GF-D8 (cell line): Measurements from ENCODE around the gene ATP6V0C.

Source experiments
- DNase-seq: peaks from one replicate; lab custom pipeline; 2025; lab: John Stamatoyannopoulos, UW

ATP6V0C gene

DNA sequence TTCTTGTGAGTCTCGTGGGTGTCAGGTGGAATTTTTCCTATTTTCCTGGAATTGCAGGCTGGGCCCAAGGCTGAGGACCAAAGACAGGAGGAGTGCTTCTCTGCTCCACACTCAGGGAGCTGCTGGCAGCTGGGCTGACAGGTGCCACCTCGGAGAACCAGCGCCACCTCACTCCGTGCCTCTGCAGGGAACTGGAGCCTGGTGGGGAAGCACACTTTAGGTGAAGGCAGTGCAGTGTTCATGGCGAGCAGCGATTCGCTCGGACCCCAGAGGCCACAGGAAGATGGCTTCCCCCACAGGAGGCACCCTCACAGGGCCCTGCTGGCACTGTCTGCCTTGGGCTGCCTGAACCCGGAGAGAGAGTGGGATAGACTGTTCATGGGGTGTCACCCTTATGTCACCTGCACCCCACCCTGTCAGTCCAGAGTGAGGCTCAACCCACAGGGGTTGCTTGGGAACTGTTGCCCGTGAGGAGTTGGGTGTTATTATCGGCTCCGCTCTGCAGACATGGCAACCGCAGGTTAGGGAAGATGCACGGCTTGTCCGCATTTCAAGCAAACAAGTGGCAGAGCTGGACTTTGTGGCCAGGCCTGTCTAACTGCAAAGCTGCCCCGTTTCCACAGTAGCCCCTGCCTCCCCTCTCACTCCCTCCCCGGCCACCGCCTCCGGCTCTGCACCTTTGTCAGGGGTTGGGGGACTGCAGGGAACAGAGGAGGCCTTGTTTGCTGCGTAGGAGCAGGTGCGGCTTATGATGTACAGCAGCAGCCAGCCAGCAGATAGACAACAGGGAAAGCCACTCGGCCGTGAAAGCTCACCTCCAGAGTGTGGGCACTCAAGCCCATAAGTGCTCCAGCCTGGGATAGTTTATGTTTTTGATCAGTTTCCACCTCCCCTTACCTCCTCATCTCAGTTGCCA, 23.3 kb upstream of the ATP6V0C start:
- DNase-seq = no peak

DNA sequence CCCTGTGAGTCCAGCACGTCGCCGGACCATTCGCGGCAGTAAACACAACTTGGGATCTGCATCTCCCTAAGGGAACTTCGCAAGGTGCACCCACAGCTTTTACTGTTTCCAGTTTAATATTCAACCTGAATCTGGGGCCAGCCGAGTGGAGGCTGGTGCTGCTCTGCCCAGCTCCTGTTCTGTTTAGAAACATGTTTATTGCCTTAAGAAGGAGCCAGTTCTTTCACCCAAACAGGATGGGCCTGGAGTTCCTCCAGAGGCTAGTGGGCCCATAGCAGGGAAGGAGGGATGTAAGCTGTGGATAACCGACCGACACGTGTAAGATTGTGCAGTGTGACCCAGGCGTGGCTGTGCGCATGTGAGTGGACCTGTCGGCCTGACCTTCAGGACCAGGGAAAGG, 21.5 kb upstream of the ATP6V0C start:
- DNase-seq = no peak

DNA sequence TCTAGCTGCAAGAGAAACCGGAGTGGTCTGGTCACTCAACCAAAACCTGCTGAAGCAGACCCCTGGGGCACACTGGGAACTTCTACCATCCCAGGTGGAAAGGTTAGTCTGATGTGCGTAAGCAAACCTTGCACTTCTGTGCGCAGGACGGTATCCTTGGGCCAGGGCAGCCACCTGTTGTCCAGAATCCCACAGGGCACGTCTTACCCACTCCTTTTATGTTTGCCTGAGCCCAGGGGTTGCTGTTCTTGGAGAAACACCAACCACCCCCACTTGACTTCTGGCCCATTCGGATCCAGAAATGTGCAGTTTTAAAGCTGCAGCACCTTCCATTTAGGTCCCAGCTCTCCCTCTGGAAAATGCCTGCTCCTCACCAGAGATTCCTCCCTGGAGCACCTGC, 20.1 kb upstream of the ATP6V0C start:
- no peak for DNase-seq

DNA sequence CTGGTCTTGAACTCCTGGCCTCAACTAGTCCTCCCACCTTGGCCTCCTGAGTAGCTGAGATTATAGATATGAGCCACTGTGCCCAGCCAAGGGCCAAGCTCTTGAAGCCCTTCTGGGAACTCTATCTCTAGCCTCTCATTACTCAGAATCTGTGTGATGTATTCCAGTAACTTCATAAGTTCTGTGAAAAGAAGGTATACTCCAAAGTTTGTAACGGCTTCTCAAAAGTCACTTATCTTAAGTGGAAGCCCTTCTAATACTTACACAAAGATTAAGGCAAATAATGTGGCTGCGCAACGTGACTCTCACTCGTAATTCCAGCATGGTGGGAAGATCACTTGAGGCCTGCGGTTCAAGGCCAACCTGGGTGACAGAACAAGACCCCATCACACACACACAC, 19.1 kb upstream of the ATP6V0C start:
- DNase-seq = no peak

DNA sequence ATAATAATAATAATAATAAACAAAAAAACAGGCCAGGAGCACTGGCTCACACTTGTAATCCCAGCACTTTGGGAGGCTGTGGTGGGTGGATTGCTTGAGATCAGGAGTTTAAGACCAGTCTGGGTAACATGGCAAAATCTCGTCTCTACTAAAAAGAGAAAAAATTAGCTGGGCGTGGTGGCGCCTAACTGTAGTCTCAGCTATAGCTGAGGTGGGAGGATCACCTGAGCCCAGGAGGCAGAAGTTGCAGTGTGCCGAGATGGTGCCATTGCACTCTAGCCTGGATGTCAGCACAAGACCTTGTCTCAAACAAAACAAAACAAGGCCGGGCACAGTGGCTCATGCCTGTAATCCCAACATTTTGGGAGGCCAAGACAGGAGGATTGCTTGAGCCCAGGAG, 18.7 kb upstream of the ATP6V0C start:
- DNase-seq = no peak

DNA sequence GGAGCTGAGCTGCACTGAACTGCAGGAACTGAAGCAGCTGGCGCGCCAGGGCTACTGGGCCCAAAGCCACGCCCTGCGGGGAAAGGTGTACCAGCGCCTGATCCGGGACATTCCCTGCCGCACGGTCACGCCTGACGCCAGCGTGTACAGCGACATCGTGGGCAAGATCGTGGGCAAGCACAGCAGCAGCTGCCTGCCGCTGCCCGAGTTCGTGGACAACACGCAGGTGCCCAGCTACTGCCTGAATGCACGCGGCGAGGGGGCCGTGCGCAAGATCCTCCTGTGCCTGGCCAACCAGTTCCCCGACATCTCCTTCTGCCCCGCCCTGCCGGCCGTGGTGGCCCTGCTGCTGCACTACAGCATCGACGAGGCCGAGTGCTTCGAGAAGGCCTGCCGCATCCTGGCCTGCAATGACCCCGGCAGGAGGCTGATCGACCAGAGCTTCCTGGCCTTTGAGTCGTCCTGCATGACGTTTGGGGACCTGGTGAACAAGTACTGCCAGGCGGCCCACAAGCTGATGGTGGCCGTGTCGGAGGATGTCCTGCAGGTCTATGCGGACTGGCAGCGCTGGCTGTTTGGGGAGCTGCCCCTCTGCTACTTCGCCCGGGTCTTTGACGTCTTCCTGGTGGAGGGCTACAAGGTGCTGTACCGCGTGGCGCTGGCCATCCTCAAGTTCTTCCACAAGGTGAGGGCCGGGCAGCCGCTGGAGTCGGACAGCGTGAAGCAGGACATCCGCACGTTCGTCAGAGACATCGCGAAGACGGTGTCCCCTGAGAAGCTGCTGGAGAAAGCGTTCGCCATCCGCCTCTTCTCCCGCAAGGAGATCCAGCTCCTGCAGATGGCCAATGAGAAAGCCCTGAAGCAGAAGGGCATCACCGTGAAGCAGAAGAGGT, 17.3 kb upstream of the ATP6V0C start:
- no peak for DNase-seq

DNA sequence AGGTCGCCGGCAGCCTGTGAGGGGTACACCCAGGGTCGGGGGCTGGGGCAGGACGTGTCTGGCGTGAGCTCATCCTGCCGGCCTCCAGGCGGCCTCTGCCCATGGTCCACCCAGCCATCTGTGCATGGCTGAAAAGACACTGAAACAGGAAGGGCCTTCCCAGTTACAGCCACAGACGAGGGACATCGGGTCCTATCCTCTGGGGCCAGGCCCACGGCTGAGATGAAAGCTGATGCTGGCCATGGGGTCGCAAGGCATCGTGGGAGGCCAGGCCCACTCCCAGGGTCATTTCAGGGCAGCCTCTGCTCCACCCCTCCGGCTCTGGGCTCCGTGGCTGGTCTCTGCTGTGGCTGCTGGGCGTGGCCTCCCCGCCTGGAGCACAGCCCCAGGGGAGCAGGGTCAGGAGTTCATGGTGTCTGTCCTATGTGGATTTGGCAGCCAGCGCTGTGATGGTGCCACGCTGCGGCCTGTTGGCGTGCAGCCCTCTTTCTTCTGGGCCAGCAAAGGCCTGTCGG, 16.6 kb upstream of the ATP6V0C start:
- peak; percentile 28 for DNase-seq

DNA sequence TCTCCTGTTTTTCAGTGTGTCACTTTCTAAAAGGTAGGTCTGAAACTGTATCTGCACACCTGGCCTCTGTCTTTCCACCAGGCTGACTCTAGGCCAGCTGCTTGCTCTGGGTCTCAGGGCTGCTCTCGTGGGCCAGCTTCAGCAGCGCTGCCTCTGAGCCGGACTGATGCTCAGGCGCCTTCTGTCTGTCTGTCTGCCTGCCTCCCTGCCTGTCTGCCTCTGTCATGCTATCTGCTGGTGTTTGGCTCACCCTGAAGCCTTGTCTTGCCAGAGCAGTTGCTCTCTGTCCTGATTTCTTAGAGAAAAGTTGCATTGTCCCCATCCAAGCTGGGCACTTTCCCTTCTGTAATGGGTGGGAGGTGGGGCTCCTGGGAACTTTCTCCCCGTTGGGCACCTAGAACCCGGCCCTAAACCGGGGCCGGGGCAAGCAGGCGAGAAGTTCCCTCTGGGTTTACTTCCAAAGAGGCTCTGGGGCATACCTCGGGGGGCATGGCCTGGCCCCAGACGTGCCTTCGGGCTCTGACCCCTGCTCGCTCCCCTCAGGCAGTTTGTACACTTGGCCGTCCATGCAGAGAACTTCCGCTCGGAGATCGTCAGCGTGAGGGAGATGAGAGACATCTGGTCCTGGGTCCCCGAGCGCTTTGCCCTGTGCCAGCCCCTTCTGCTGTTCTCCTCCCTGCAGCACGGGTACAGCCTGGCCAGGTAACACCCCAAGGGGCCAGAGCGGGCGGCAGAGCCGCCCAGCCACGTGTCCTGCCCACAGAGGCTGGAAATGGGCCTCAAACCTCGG, 15.9 kb upstream of the ATP6V0C start:
- DNase-seq = no peak

DNA sequence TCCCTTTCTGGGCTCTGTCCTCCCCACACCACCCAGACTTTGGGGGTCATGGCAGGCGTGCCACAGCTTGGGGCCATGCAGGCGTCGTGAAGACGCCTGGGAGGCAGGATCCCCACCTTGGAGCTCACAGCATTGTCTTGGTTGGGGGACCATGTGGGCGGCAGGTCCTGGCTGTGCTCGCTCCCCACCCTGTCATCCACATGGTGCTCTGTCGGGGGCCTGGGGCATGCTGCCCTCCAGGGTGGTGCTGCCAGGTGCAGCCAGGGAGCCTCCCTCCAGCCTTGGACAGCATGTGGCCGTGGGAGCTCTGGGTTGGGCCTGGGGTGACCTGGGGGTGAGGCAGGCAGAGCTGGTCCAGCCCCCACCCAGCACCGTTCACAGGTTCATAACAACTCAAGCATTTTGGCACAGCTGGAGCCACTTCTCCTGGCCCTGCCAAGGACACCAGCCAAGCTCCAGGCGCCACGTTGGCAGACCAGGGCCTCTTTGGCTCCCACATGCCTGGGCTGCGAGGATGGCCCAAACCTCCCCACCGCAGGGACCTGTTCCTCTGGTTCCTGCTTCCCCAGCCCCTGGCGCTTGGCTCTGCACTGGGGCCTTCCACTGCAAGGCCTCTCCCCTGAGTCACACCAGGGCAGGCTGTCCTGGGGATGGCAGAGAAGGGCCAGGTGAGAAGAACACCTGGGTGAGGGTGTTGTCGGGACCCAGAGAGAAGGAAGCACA, 15.1 kb upstream of the ATP6V0C start:
- DNase-seq = no peak

DNA sequence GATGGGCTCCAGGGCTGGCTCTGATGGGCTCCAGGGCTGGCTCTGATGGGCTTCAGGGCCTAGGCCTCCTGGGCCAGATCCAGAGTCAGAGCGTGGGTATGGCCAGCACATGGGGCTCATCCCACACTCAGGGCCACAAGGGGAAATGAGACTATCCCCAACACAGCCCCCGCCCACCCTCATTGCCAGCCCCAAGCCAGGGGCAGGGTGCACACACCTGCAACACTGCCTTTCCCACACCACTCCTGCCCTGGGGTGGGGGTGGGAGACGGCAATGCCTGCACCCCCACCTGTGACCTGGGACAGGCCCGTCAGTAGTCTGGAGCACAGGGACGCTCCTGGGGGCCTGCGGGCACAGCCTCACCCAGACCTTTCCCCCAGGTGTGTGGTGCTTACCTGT, 14.3 kb upstream of the ATP6V0C start:
- DNase-seq = no peak

DNA sequence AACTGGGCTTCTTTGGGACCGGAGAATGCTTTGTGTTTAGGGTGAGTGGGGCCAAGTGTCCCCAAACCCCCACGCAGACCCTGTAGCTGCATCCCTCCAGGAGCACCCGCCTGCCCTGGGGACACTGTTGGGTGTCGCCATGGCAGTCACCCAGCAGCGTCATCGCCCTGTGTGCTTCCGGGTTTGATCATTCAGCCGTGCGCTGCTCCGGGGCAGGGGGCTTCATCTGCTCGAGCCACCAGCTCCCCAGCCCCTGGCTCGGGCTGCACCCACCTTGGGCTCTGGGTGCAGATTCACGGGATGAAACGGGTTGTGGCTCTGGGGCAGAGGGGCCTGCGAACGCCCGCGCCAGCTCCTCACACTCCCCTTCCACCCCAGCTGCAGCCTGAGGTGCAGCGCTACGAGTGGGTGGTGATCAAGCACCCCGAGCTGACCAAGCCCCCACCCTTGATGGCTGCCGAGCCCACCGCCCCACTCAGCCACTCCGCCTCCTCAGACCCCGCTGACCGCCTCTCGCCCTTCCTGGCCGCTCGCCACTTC, 13.8 kb upstream of the ATP6V0C start:
- DNase-seq = no peak

DNA sequence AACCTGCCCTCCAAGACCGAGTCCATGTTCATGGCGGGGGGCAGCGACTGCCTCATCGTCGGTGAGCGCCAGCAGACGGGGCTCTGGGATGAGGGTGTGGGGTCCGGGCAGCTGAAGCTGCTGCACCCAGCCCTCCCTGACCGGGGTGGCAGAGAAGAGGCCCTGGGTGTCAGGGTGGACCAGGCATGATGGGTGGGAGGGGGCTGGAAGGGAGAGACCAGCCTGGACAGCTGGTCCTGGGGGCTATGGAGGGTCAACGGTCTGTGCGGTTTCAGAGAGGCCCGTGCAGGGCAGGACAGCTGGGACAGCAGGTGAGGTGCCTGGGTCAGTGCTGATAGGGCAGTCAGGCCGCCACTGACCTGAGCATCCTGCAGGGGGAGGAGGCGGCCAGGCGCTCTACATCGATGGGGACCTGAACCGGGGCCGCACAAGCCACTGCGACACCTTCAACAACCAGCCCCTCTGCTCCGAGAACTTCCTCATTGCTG, 13.3 kb upstream of the ATP6V0C start:
- no peak for DNase-seq

DNA sequence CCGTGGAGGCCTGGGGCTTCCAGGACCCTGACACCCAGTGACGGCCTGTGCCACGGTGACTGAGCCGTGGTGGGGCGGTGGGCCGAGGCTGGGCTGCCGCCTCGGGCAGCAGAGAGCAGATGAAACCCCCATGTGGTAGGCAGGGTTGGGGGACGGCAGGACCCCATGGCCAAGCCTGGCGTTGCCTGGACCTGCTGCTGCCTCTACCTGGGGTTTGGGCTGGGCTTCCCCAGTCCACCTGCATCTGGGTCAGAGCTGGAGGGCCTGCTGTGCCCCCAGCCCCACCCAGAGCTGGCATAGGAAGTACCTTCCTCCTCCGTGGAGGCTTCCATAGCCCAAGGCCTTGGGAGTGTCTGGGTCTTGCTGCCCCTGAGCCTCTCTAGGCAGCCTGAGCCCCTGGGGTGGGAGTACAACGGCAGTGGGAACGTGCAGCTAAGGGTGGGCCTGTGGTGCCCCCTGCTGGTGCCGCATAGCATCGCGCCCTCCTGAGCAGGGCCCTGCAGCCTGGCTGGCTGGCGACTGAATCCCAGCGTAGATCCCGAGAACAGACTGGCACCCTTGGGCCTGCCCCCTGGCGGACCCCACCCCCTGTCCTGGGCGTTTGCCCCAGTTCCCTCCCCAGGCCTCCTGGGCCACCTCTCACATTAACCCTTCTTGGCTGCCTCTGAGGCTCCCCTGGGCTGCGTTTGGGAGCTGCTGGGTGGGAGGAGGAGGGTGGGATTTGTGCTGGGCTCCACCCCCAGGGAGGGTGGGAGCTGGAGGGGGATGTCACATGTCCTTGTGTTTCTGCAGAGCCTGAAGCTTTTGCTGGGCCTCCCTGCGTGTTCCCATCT, 12.6 kb upstream of the ATP6V0C start:
- no peak for DNase-seq

DNA sequence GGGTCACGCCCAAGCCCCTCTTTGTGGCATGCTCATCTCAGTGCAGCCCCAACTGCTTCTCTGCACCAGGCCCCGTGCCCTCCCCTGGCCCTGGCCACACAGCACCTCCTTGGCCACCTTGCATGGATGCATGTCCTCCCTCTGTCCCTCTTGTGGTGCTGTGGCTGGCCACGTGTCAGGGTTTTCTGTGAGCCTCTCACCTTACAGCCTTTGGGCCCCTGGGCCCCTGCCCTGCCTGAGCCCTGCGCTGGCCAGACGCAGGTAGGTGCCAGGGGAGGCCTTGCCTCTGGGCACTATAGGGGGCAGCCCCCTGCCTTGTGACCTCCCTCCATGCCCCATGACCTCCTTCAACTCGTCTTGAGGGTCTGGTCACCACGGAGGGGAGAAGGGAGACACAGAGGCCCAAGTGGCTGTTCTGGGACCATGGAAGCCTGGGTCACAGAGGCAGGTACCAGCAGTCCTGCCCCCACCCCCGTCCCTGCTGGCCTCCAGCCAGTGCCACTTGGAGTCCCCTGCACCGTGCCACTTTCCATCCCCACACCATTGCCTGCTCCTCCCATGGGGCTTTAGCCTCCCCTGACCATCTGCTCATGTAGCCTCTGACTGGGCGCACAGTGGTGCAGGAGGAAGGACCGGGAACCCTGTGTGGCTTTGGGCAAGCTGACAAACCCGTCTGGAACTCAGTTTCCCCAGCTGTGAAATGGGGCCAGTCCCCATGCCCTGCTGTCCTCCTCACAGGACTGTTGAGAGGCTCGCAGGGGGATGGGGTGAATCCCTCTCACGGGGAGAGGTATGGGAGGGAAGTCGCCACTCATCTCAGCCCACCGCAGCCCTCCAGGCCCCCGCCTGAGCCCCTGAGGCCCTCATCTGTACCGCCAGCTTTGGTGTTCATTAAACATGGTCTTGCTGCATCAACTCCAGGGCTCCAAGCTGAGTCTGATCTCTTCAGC, 11.5 kb upstream of the ATP6V0C start:
- DNase-seq = no peak

DNA sequence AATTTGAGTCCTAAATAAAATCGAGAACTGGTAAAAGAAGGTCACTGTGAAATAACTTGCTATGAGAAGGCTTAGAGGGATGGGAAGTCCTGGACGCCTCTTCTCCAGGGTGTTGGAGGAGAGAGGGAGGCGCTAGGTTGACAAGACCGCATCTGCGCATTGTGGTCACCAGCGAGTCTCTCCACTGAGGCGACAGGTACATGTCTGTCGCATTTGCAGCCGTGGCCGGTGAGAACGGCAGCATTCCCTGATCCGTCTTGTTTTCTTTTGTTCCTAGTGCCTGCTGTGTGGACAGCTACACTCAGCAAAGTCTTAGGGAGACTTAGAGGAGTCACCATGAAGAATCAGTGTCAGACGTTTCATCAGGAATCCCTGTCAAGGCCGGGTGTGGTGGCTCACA, 8.1 kb upstream of the ATP6V0C start:
- DNase-seq = no peak

DNA sequence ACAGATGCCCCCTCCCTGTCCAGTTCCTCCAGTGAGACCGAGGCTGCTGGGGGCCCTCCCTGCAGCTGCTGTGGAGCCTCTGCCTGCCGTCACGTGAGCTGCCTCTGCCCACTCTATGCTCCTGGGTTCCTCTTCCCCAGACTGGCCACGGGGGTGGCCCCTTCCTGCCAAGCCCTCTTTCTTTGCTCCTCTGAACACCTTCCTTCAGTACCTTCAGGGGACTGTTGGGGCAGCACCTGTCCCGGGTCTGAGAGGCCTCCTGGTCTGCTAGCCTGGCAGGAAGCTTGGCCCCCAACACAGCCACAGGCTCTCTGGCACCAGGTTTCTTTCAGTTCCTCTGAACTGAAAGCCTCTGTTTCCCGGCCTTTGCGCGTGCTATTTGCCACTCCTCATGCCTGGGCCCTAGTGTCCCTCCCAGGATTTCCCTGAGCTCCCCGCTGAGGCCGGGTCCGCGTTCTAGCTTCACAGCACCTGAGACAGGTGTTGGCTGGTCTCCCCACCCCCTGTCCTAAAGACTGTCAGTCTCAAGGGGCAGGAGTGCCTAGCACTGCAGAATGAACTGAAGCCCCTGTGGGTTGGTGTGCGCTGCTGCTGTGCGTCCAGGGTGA, 6.6 kb upstream of the ATP6V0C start:
- peak; percentile 25 for DNase-seq

DNA sequence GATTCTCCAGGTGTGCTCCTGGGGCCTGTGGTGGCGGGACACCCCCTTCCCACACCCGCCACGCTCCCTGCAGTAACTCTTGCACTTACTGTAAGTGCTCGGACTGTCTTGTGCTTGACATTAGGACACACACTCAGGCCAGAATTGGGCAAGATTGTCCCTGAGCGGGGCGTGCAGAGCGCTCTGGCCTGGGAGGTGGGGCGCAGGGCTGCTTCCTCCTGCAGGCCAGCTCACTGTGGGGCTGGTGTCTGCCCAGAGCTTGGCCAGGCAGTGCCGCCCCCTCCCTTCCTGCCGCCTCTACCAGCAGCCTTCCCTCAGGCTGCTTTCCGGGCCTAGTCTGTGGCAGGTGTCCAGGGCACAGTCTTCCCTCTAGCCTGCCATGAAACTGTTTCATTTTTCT, 6.1 kb upstream of the ATP6V0C start:
- no peak for DNase-seq

DNA sequence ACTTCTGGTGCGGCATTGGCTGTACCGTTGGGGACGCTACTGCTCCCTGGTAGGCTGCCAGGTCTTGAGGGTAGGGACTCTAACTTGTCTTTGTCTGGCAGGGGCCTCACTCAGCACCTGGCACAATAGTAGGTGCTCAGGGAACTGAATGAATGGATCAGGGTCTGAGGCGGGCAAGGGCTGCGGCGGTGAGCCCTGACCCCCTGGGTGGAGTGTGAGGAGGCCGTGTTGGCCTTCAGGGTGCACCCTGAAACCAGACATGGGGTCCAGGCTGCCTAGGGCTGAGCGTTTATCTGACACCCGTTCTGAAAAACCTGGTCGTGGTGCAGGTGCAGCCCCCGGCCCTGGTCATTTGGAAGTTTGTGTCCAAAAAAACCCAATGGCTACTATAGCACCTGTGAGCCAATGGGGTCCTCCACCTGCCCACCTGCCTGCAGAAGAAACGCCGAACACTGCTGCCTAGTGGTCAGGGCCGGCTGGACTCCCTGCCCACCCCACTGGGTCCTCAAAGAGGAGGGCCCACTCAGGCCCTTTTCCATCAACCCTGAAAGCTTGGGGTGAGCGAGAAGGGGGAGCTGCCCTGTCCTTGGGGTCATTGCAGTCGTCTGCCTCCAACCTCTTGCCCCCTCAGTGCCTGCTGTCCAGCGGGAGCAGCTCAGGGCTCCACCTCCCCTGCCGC, 4.9 kb upstream of the ATP6V0C start:
- DNase-seq = no peak
